HG03442 (cell line): Measurements from ENCODE around the gene LRSAM1.

Experiments
- ATAC-seq: cut with Tn5 transposase; IDR thresholded peaks from one replicate; pipeline ENCODE4 v1.9.1; 2021; ENCODE audit warnings: mild to moderate bottlenecking, moderate library complexity; ENCODE audit not compliant: unreplicated experiment

Gene LRSAM1

GRCh38 chr9:127530206-127530941 lies 79.1 kb downstream of the LRSAM1 start:
- ATAC-seq = no peak

DNA sequence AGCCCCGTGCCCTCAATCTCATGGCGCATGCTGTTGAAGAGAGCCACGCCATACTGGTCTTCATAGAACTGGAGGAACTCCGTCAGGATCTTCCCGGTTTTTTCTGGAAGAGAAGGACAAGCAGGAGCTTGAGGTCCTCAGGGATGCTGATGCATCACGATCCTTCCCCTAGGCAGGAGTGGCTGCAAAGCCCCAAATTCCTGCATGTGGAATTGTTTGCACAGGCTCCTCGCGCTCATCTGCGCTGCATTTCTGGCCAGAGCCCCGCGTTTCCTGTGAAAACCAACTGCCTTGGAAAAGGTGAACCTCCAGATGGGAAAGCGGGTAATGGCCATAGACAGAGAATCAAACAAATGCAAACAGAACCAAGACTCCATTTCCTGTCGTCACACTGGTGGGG lies 80.4 kb downstream of the LRSAM1 start:
- no peak for ATAC-seq

DNA sequence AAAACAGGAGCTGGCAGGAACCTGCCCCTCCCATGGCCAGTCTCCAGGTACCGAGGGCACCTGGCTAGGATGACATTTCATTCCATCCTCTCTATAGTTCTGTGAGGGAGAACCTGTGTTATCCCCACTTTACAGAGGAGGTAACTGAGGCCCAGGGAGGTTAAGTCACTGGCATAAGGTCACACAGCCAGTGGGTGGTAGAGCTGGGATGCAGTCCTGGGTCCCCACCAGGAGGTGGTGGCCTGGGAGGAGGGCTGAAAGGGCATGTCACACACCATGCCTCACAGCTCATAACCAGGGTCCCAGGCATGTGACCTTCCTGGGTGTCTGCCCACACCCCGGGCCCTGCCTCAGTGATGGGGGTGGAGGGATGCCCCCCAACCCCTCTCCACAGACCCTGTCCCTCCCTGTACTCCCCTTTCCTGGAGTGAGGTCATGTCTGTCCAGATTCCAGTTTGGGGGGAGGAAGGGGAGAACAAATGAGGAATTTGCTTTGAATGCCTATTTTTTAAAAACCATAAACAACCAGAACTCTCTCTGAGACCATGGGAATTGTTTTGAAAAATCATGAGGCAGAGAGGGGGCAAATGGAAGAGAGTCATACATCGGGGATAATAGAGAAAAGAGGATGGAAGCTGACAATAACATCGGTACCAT lies 83.1 kb downstream of the LRSAM1 start:
- ATAC-seq = no peak

DNA sequence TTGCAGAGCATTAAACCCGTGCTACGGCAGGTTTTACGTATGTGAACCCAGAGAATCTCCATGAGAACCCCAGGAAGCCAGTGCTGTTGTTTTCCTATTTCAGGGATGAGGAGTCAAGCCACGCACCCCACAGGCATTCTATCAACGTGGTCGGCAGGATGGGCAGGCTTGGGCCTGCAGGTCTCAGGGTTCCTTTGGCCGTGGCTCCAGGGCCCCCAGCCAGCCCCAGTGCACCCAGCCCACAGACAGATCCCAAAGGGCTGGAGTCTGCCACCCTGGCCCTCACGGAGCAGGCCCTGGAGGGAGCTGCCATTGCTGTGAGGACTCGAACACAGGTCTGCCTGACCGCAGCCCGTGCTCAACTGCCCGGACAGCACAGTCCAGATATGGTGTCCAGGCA lies 83.6 kb downstream of the LRSAM1 start:
- no peak for ATAC-seq

DNA sequence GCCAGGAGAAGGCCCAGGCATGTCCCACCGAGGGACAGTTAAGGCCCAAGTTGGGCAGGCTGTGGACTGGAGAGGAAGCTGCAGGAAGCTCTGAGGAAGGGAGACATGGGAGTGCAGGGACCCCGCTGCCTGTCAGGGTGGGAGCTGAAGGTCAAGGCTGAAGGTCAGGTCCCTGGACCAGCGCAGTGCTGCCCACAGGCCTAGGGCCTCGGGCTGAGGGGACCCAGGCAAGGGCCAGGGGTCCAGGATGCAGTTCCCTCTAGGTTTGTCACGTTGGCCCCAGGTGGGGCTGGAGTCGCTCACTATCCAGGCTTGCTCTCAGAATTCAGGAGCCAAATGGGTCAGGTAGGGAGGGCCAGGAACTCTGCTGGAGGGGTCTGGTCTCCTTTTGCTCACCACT lies 84.1 kb downstream of the LRSAM1 start:
- ATAC-seq = no peak

DNA sequence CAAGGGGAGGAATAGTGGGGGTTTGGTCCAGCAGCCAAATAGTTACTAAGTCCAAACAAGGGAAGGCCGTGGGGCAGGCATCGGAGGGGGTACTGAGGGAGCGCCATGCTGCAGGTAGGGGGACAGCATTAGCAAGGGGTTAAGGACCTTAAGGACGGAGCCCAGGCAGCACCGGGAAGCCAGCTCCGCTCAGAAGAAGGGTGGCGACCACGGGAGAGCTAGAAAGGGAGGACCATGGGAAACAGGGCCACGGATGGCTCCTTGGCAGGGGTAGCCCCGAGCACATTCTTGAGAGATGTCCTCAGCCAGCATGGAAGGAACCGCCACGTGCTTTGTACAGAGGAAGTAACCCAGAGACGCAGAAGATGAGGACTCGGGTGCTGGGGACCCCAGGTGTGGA lies 84.5 kb downstream of the LRSAM1 start:
- ATAC-seq = no peak

DNA sequence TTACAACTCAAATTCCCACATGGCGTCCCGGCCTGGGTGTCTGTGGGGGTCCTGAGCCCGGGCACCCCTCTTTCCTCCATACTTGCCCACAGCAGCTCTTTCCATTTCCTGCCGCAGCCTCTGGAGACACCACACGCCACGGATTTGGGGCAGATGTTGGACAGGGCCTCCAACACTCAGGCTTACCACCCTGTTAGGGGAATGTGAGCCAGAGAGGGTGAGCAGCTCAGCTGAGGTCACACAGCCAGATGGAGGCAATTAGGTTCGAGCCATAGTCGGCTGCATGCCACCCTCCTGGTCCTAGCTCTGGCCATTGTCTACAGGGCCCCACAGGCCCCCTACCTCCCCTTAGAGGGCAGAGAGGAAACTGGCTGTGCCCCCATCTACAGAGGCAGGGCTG lies 85.2 kb downstream of the LRSAM1 start:
- no peak for ATAC-seq

DNA sequence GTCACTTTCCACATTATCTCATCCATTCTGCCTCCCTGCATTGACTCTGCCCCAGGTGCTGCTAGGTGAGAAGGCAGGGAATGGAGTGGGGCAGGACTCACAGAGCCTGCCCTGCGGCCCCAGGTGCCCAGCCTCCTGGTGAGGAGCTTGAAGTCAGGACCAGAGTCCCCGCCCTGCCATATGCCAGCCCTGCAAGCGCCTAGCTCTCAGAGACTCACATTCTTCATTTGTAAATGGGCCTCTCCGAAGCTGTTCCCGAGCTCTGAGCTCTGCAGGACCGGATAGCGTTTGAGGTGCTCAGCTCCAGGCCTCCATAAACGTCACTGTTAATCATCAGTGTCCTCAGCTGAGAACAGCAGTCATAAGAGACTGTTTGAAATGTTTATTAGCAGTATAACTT lies 85.7 kb downstream of the LRSAM1 start:
- ATAC-seq = no peak

DNA sequence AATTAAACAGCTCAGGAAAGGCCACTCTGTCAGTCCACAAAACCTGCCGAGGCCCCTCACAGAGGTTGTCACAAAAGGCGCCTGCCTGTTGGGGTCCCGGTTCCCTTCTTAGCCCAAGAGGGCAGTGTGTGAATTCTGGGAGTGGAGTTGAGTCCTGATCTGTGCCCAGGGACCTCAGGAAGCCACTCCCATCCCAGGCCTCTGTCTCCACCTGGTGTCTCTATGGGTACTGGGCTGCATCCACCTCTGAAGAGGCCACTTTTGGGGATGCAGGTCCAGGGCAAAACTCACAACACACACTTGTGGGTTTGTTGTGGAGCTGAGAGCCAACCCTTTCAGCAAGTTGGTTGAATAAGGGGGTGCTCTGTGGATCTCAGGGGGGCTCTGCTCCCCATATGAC lies 86.5 kb downstream of the LRSAM1 start:
- no peak for ATAC-seq

DNA sequence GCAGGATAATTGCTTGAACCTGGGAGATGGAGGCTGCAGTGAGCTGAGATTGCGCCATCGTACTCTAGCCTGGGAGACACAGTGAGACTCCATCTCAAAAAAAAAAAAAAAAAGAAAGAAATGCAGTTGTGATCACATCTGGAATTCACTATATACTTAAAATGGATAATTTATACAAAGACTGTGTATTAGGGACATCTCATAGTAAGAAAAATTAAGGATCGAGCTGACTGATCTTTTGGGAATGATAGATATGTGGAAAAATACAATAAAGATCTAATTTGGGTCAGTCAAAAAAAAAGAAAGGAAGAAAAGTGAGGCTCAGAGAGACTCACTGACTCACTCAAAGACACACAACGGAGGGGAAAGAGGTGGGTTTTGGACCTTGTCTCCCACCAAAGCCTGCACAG lies 87.5 kb downstream of the LRSAM1 start:
- ATAC-seq = no peak

DNA sequence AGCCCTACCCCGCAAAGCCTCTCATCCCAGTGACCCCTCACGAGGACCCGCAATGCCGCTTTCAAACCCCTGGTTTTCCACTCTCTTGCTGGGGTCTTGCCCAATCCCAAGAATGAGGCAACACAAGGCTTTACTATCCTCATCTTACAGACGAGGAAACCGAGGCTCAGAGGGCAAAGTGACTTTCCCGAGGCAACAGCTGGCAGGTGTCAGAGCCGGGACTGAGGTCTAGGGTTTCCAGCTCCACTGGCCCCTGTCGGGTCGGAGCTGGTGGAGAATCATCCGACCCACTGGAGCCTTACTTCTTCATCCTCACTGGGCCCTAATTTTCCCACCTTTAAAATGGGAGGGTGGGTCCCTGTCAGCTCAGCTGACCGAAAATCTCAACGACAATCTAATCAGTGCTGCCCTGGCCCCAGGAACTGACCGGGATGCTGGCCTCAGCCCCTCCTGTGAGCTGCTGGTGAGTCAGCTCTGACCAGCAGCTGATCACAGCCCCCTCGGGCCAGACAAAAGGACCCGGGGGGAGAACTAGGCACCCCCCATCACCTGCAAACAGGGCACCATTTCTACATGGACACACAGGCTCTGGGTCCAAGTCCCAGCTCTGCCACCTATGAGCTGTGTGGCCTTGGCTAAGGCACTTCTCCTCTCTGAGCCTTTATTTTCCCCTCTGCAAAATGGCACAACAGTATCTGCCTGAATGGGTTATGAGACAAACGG lies 88.1 kb downstream of the LRSAM1 start:
- ATAC-seq = no peak

DNA sequence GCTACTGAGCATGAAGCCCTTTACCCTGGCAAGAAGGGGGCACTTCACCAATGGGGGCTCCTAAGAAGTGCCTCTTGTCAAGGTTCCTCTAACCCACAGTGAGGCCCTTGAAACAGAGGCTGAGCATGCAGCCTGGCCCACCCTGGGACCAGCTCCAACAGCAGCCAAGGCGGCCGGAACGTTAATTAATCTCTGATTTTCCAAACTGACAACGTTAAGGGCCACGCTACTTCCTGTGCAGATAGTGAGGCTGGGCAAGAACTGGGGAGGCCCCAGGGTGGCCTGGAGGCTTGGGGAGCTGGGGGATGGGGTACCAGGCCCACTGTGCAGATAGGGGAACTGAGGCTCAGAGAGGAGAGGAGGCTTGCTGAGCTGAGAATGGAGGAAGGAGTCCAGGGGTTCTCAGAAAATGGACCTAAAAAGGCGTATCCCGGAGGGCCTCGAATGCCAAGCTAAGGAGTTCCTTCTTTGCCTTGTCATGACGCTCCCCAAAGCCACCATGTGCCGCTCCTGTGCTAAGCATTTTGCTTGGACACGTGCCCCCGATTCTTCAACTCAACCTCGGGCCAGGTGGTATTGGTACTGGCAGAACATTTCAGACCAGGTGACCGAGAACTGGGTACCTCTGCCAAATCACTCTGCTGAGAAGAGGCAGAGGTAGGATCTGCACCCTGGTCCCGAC lies 88.8 kb downstream of the LRSAM1 start:
- no peak for ATAC-seq

GRCh38 chr9:127540664-127541041 lies 89.3 kb downstream of the LRSAM1 start:
- no peak for ATAC-seq

DNA sequence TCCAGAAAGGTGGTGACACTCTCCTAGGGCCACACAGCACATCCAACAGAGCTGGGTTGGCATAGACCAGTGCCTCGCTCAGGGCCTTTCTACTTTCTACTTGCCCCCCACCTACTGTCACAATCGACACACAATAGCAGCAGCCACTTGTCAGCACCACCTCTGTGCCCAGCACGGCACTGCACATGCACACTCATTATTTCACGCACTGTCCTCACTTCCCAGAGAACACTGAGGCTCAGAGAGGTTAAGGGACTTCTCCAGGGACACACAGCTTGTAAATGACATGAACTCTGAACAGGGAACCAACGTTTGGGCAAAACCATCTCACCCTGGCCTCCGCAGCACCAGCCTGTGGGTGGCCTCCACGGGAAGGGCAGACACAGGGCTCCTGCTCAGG lies 89.9 kb downstream of the LRSAM1 start:
- ATAC-seq = no peak

DNA sequence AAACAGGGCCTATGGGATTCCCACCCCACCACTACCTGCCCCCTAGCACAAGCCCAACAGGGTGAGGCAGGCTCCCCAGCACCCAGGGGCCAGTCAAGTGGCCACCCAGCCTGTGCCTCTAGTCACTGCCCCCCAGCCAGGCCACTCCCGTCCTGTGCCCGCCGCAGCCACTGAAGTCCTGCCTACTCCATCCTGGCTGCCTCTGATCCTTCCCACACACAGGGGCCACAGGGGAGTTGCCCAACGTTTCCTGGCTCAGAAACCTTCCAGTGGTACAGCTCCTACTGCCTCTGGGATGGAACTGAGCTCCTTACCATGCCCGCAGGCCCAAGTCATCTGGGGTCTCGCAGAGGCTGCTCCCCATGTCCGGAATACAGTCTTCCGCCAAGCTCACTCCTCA lies 90.6 kb downstream of the LRSAM1 start:
- no peak for ATAC-seq

- ATAC-seq = no peak
Observed at GRCh38 chr9:127543221-127543620, 91.9 kb downstream of the LRSAM1 start.

DNA sequence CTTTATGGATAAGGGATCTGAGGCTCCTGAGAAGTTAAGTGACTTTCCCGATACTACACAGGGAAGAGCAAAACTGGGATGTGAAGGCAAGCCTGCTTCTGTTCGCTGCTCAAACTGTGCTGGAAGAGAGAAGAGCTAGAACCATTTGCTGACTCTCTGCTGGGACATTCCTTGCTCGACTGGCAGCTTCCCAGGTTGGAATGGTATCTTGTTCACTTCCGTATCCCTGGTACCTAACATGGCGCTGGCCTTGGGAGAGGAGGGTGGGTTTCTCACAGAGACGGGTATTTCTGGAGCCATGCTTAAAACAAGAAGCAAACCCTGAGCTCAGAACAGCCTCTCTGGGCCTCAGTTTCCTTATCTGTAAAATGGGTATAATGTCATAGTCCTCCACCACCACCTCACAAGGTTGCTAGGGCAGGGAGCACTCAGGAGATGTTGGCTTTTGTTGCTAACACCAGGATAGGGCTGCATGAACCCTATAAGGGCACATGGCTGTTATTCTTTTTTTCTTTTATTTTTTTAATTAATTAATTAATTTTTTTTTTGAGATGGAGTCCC lies 92.7 kb downstream of the LRSAM1 start:
- ATAC-seq = no peak

GRCh38 chr9:127545196-127546124 lies 94.2 kb downstream of the LRSAM1 start:
- ATAC-seq = no peak

DNA sequence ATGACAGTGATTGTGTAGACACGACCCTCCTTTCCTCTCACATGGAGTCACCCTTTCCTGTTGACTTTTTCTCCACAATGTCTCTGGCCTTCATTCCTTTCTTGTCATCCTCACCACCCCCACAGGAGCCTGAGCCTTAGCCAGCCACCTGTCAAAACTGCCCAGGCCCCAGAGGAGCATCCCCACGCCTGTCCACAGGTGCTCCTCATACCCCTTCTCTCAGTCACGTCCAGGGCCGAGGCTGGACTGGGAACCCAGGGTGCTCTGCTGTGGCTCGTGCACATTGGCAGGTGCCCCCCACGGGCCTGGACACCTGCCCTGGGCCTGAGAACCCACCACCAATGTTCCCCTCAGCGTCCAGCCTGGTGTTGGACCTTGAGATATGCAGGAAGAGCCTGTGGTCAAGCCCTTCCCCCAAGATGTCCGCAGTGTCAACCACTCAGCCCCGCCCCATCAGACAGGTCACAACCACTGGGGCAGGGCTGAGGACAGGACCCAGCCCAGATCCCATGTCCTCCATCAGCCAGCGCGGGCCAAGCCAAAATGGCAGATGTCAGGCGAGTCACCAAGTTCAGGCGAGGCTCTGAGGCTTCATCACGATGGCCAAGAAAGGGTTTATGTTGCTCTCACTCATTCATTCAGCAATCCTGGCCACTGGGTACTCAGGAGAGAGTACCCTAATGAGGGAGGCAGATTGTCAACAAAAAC lies 95.0 kb downstream of the LRSAM1 start:
- no peak for ATAC-seq
